Coronary artery (tissue), 2 donors: ENCODE measurements around the gene SH3PXD2B.
"Not testable (repeated sequence)": the region's sequence is repeated elsewhere in the genome, so short reads cannot be mapped to it uniquely, and the experiment has no call there.

Source experiments
- DNase-seq: peaks from one replicate; pipeline ENCODE4 v3.0.0-alpha.2; 2017; ENCODE audit warnings: low spot score
- H3K27ac ChIP-seq, 2 donors: fragments of 200-600 bp; sonication (generic); one replicate each; pipeline ENCODE4 v1.5.1; 2016 to 2019
- H3K4me3 ChIP-seq: fragments of 200-600 bp; sonication (generic); 2 replicates; pipeline ENCODE4 v1.5.1; 2016; ENCODE audit warnings: mild to moderate bottlenecking, moderate library complexity
- TF ChIP-seq, protein P1 (sequence below): fragments of 200-600 bp; sonication (generic); IDR thresholded peaks from one replicate; pipeline ENCODE4 v1.5.1; 2019; ENCODE audit warnings: antibody characterized with exemption

SH3PXD2B gene

DNA sequence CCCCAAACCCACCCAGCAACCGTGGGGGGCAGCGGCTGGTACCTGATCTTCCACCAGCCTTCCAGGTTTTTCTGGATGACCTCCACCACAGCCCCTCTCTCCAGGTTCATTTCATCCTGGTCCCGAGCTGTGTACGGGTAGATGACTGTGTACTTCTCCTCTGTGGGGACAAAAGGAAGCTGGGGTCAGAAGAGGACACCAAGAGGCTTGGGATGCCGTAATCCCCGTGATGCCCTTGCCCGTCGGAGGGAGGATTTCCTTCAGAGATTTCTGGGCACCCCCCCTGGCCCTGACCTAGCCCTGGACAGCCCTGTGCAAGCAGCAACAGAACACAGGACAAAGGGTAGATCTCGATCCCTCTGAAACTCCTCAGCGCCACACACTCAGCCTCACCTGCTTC, 100.5 kb downstream of the SH3PXD2B start:
- H3K27ac ChIP-seq = no peak overlapping the region
- no peak for DNase-seq
- TF ChIP-seq, protein P1, sequence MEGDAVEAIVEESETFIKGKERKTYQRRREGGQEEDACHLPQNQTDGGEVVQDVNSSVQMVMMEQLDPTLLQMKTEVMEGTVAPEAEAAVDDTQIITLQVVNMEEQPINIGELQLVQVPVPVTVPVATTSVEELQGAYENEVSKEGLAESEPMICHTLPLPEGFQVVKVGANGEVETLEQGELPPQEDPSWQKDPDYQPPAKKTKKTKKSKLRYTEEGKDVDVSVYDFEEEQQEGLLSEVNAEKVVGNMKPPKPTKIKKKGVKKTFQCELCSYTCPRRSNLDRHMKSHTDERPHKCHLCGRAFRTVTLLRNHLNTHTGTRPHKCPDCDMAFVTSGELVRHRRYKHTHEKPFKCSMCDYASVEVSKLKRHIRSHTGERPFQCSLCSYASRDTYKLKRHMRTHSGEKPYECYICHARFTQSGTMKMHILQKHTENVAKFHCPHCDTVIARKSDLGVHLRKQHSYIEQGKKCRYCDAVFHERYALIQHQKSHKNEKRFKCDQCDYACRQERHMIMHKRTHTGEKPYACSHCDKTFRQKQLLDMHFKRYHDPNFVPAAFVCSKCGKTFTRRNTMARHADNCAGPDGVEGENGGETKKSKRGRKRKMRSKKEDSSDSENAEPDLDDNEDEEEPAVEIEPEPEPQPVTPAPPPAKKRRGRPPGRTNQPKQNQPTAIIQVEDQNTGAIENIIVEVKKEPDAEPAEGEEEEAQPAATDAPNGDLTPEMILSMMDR = no peak
- no peak overlapping the region for H3K4me3 ChIP-seq

DNA sequence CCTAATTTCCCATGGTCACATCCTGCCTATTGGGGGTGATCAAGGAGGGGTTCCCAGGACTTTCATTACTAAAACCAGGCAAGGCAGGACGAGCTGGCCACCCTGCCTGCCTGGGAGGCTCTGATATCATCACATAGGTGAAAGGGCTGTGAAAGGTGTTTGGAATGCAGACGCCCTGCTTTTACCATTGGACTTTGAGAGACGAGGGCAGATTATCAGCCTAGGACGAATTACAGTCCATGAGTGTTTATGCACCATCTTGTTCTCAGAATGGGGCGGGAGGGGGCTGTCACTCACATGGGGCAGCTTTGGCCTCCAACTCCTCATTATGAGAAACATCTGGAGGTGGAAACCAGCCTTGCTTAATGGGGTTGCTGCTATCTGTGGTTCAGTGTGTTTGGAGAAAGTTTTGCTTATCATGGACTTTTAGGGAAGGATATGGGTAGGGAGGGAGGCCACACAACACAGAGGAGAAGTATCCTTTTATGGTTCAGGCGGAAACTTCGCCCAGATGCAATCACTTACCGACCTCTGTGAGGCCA, 101.0 kb downstream of the SH3PXD2B start:
- TF ChIP-seq, protein P1 = no peak
- Histone ChIP-seq H3K4me3 (no peak overlapping the region), H3K27ac (no peak overlapping the region)
- DNase-seq = no peak

DNA sequence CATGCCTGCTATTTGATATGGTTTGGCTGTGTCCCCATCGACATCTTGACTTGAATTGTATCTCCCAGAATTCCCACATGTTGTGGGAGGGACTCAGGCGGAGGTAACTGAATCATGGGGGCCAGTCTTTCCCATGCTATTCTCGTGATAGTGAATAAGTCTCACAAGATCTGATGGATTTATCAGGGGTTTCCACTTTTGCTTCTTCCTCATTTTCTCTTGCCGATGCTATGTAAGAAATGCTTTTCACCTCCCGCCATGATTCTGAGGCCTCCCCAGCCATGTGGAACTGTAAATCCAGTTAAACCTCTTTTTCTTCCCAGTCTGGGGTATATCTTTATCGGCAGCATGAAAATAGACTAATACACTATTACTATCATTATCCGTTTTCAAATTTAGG, 101.8 kb downstream of the SH3PXD2B start:
- not testable (repeated sequence) for H3K27ac ChIP-seq, DNase-seq

DNA sequence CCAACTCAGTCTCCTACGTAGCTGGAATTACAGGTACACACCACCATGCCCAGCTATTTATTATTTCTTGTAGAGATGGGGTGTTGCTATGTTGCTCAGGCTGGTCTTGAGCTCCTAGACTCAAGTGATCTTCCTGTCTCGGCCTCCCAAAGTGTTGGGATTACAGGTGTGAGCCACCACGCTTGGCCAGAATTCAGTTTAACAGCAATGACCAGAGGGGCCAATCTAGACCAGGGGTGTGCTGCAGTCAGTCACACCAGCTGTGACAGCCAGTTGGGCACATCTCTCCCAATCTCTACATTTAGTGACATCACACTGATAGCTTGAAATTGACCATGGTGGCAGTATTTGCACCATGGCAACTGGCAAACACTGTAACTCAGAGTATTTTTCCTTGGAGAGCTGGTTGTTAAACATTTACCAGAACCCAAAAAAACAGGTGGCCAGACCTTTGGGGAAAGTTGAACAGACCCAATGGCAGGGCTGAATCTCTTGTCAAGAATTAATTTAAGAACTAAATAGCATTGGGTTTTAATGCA, 103.0 kb downstream of the SH3PXD2B start:
- TF ChIP-seq, protein P1 = no peak
- Histone ChIP-seq H3K27ac (no peak overlapping the region), H3K4me3 (no peak overlapping the region)
- no peak for DNase-seq

More for the DNA sequence above, 101.8 kb downstream of the SH3PXD2B start:
- H3K4me3 ChIP-seq = not testable (repeated sequence)

DNA sequence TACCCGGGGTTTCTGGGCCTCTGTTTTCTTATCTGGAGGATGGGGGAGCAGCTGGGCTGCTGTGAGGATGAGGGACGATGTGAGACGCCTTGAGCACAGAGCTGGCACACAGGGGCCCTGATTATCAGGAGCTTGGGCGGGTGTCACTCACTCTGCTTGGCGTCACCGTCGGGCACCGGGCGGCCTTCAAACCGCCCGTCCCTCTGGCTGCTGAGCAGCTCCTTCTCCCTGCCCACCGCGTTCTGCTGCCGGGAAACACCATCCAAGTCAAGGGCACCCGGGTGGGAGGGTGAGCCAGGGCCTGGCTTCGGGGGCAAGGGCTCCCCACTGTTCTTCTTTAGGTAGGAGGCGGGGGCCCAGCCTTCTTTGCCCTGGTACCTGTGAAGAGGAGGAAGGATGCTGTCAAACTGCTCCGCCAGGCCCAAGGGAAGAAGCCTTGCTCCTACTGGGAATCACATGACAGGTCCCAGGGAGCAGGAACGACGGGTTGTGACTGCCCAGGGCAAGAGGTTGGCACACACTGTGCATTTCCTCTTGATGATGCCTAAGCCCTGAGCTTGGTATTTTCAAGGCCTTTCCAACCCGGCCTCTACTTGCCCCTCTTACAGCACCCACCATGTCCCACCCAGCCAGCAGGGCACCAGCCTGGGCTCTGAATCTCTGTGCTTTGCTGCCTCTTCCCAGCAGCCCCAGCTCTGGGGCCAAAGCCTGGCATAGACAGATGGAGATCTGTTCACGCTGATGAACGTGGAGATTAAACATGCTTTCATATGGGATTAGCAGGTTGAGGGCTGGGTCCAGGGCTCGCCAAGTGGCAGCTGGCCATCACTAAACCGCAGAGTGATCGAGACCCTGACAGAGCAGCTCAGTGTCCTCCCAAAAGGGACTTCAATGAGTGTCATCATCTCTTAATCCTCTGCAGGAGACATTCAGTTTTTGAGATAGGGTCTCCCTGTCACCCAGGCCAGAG, 103.8 kb downstream of the SH3PXD2B start:
- Histone ChIP-seq H3K27ac (no peak overlapping the region), H3K4me3 (no peak overlapping the region)
- no peak for DNase-seq
- TF ChIP-seq, protein P1 = no peak

DNA sequence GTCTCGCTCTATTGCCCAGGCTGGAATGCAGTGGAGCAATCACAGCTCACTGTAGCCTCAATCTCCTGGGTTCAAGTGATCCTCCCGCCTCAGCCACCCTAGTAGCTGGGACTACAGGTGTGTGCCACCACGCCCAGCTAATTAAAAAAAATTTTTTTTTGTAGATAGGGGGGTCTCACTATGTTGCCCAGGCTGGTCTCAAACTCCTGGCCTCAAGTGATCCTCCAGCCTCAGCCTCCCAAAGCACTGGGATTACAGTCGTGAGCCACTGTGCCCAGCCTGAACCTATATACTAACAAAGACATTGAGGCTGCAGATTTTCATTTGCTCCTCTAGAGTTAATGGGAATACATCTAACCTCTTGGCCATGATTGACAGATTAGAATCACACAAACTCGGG, 105.6 kb downstream of the SH3PXD2B start:
- not testable (repeated sequence) for H3K27ac ChIP-seq, H3K4me3 ChIP-seq, DNase-seq

DNA sequence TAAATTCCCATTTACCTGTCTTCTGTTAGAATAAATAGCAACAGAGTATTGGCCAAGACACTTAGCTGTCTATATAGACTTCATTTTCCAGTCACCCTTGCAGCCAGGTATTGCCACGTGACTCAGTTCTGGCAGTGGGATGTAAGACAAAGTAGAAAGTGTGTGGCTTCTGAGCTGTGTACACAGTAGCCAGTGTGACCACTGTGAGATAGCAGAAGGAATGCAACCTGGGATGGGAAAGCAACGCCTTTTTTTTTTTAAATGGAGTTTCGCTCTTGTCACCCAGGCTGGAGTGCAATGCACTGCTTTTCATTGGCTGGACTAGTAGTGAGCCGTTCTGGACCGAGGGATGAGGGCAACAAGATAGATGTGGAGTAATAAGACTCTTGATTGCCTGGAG, 106.2 kb downstream of the SH3PXD2B start:
- H3K27ac ChIP-seq = no peak overlapping the region
- TF ChIP-seq, protein P1 = no peak
- no peak for DNase-seq
- no peak overlapping the region for H3K4me3 ChIP-seq
